Upper lobe of left lung (tissue), 4 donors: Measurements from ENCODE around the gene CRACDL.

Experiments used
- CTCF ChIP-seq, 6 experiments: fragments of 450-650 bp in 4 of 6; fragments of 200-600 bp in 2 of 6; sonication (generic) in 2 of 6; IDR thresholded peaks; one replicate each; pipeline ENCODE4 v1.5.1; 2016 to 2019; ENCODE audit warnings: antibody characterized with exemption in 6 of 6
- EP300 ChIP-seq, 4 donors: sonication (generic); formaldehyde crosslinking; IDR thresholded peaks; one replicate each; pipeline ENCODE4 v1.5.1; 2017; ENCODE audit warnings: antibody characterized with exemption in 4 of 4, control low read depth in 2 of 4
- POLR2A ChIP-seq, 4 donors: fragments of 450-650 bp; IDR thresholded peaks; one replicate each; pipeline ENCODE4 v1.5.1; 2016 to 2017; ENCODE audit warnings: antibody characterized with exemption in 4 of 4, mild to moderate bottlenecking in 2 of 4

GRCh38 chr2:98935777-98936352 lies at the start of gene CRACDL:
- TF ChIP-seq CTCF (IDR thresholded peaks at IDR 0.05), result no peak
- no peak for TF ChIP-seq POLR2A (IDR thresholded peaks at IDR 0.05)
- TF ChIP-seq EP300 (IDR thresholded peaks at IDR 0.05), result no peak
